Measurements from ENCODE around the gene MCCC2.

DNA sequence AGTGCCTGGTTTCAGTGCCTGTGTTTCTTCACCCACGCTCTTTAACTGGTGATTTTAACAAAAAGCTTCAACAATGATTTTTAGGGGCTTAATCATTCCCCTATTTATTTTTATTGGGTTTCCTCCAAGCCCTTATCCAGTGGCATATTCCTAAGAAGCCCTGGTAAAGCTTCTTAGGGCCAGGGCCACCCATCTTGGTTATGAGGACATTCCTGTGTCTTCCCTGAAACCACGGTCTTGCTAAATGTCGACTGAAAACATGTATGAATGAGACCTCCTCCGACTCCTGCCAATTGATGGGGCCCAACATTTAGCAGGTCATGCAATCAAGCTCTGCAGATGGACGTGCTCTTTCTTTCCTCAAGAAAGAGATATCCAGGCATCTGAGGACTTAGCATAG, 118.3 kb downstream of the MCCC2 start:
- TF ChIP-seq POLR2A (IDR thresholded peaks at IDR 0.05; ENCODE audit: low read depth, low read length) (no peak), POLR2AphosphoS5 (IDR thresholded peaks at IDR 0.05; ENCODE audit: low read depth, low read length) (no peak), SPI1 (IDR thresholded peaks at IDR 0.05; ENCODE audit: low read depth, low read length) (no peak), TAF1 (IDR thresholded peaks at IDR 0.05; ENCODE audit: low read depth, low read length) (no peak), POU2F2 (IDR thresholded peaks at IDR 0.05; ENCODE audit: low read depth, low read length) (no peak)

All from GM12891 (cell line).